Fibroblast of skin of right quadriceps (primary cell): Measurements from ENCODE around the gene GRIN2C.
"Not testable (repeated sequence)": the region's sequence is repeated elsewhere in the genome, so short reads cannot be mapped to it uniquely, and the experiment has no call there.

Experiments used
- DNase-seq: peaks from one replicate; pipeline ENCODE4 v3.0.0-alpha.2; 2013

GRIN2C gene

GRCh38 chr17:74878658-74879057 is 19.0 kb upstream of the GRIN2C start:
- DNase-seq, result no peak

GRCh38 chr17:74877592-74878548 is 18.2 kb upstream of the GRIN2C start:
- DNase-seq, result no peak

DNA sequence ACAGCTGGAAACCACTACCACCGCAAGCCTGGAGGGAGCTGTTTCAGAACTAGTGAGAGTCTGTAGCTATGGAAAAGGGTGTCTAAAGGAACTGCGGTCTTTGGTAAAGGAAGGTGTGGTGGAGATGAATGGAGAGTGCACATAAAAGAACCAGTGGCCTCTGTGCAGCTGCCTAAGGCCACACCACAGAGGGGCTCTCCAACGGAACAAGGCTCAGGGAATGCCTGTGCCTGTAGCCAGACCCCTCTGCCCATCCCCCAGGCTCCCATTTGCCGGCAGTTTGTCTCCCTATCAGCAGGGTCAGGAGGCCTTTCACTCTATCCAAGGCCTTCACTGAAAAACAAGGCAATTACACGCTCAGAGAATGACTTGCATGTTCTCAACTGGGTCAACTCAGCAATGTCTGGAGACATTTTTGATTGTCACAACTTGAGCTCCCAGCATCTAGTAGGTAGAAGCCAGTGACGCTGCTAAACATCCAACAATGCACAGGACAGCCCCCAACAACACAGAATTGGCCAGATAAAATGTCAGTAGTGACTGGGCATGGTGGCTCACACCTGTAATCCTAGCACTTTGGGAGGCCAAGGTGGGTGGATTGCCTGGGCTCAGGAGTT is 16.4 kb upstream of the GRIN2C start:
- no peak for DNase-seq

- no peak for DNase-seq
These were observed 15.7 kb upstream of the GRIN2C start for GRCh38 chr17:74875155-74875976.

DNA sequence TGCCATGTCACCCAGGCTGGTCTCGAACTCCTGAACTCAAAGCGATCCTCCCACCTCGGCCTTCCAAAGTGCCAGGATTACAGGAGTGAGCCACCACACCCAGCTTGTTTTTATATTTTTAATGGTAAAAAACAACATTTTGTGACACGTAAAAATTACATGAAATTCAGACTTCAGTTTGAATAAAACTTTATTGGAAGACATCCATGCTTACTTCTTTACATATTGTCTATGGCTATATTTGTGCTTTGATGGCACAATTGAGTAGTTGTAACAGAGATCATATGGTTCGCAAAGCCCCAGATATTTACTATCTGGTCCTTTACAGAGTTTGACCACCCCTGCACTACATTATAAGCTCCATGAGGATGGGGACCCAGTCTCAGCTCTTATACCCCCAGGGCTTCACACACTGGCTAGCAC is 14.9 kb upstream of the GRIN2C start:
- DNase-seq, result no peak

GRCh38 chr17:74873874-74874614 is 14.4 kb upstream of the GRIN2C start:
- DNase-seq, result no peak

GRCh38 chr17:74873037-74873873 is 13.6 kb upstream of the GRIN2C start:
- peak; percentile 100 for DNase-seq

DNA sequence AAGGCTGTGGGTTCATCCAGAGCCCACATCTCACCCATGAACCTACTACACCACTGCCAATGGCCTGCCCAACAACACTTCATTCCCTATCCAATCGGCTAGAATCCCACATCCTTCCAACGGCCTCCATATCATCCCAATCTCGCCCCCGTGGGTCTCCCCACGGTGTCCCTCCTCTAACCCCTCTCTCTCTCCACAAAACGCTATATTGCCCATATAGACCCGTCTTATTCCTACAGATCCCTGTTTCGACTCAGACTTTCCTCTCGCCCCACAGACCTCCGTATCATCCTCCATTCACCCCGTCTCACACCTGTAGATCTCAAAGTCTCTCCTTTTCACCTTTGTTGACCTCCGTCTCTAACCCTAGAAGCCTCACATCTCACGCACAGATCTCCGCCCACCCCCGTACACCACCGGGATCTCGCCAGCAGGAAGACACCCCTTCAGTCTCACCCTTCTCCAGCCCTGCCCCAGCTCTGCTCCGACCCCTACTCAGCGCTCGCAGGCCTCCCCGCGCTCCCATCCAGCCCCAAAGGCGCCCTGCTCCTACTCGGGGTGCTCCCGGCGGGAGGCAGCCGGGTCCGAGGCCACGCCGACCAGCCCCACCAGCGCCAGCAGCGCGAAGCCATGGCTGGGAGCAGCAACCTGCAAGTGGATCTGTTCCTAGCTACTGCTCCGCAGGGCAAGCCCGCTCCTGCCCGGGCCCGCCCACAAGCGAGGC is 12.8 kb upstream of the GRIN2C start, which contains the start of gene FDXR:
Gene FDXR (minus strand): TSS at position 682 of the 724 bp plus-strand sequence. CDS start 50 bp downstream, at position 632.
- no peak for DNase-seq

GRCh38 chr17:74871356-74872076 is 11.8 kb upstream of the GRIN2C start:
- no peak for DNase-seq

DNA sequence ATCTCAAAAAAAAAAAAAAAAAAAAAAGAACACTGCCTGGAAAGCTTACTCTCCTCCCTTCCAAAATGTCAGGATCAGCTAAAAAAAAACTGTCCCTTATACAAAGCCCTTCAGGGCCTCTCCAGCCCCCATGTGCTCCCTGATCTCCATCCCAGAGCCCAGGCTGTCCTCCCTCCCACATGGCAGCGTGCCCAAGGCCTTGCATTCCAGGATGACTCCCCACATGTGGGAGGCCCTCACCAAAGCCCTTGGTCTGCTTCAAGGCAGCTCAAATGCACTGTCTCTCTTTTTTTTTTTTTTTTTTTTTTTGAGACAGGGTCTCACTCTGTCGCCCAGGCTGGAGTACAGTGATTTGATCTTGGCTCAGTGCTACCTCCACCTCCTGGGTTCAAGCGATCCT is 10.8 kb upstream of the GRIN2C start:
- peak; percentile 78 for DNase-seq

GRCh38 chr17:74870028-74870427 is 10.3 kb upstream of the GRIN2C start:
- DNase-seq, result not testable (repeated sequence)

GRCh38 chr17:74868908-74869255 is 9.2 kb upstream of the GRIN2C start:
- no peak for DNase-seq

- DNase-seq, result no peak
These were observed 8.7 kb upstream of the GRIN2C start for GRCh38 chr17:74868251-74868907.

DNA sequence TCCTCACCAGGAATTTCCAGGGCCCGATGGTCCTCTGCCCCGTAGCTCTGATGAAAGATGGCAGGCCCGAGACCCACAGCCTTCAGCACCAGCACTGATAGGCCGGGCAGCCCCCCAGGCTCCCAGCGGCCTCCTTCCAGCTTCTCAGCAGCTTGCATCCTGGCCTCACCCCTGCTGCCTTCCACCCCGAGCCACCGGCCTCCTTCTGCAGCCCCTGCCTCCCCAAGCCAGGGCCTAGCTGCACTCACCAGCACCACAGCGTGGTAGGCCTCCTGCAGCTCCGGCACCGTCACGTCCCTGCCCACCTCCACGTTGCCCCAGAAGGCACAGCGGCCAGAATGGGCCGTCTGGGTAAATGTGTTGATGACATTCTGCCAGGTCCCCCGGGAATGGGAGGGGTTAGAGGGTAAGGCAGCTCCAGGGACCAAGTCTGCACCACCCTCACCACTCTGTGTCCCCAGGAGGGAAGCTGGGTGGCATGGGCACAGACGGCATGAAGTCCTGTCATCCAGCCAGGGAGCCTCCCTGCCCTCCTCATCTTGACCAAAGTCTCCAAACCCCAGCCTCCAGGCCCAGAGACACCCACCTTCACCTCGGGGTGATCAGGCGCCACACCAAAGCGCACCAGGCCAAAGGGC is 6.6 kb upstream of the GRIN2C start:
- no peak for DNase-seq

GRCh38 chr17:74865504-74866197 is 6.0 kb upstream of the GRIN2C start:
- no peak for DNase-seq

DNA sequence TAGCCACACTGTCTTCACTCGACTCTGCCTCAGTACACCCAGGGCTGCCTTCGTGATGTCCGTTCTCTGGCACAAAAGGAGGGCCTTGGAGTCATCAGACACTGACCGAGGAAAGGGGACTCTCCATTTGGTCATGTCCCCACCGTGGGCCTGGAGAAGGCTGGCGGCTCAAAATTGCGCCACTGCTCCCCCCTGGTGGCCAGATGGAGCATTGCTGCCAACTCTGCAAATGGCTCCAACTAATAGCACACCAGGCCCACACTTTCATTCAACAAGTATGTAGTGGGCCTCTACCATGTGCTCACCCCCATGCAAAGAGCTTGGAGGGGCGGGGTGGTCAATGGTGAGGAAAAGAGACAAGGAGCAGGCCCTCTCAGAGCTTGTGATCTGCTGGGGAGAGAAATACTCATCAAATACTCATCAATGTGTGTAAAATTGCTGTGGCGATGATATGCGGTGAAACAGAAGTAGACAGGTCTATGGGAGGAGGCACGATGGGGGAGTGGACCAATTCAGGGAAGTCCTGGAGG is 5.2 kb upstream of the GRIN2C start:
- peak; percentile 54 for DNase-seq

DNA sequence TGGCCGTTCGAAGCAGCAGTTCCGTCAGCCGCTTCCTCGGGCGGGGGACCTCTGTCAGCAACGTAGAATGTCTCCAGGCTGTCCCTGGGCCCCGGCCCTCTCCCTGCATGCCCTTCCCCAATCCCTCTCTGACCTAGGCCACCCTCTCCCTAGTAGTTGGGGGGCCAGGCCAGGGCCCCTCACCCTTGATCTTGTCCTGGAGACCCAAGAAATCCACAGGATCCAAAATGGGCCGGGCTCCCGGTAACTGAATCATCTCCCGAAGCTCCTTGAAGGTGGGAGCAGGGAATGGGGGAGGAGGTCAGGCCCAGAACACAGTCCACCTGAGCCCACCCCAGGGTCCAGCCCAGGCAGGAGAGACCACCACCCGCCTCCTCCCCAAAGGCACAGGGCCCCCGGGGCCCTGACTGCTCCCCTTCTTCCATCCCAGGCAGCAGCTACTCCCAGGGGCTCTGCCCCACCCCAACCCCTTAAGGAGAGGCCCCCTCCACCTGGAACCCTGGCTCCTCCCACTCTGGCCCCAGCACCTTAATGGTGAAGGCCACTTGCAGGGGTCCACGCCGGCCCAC is 4.7 kb upstream of the GRIN2C start:
- no peak for DNase-seq
